ENCODE results near the gene AFF3. TPM values are rescaled to one million over a fixed set of nuclear protein-coding genes. Genes with fewer than 3 reads are reported as not detected.

The AFF3 gene
- total and polyA plus RNA-seq, 2 of the 8 experiments (the other 6 are each of a cell fraction or from before 2014, with no cell fraction given) = 0.27 to 3.0 TPM

- Histone ChIP-seq H3K4me3 (ENCODE audit: extremely low read depth in 1 of 4, insufficient read depth in 2 of 4, low read depth in 3 of 4, low read length in 4 of 4) (no peak overlapping the region), H3K4me1 (replicated peaks in 1 of 4; ENCODE audit: control insufficient read depth in 3 of 4, insufficient read depth in 4 of 4, low read length in 3 of 4) (no peaks in the 10 kb centered on the region), H3K4ac (replicated peaks; ENCODE audit: insufficient read length, low read depth, low read length) (no peak overlapping the region), H3K9ac (replicated peaks in 1 of 4; ENCODE audit: extremely low read depth in 1 of 4, low read depth in 3 of 4, low read length in 3 of 4) (no peak overlapping the region), H2BK20ac (ENCODE audit: low read length) (no peak overlapping the region), H2BK15ac (ENCODE audit: low read length) (no peak overlapping the region), H2AFZ (ENCODE audit: low read length) (no peak overlapping the region), H3K36me3 (ENCODE audit: control insufficient read depth in 2 of 4, insufficient read depth in 4 of 4, low read length in 3 of 4) (no peaks in the 10 kb centered on the region), H2AK5ac (ENCODE audit: low read depth, low read length) (no peak overlapping the region), H3K23ac (ENCODE audit: insufficient read length) (no peak overlapping the region), H3K9me3 (ENCODE audit: insufficient read depth in 2 of 2, low read depth in 1 of 2, low read length in 1 of 2) (no peaks in the 10 kb centered on the region), H2BK5ac (ENCODE audit: low read depth, low read length) (no peak overlapping the region), H4K91ac (replicated peaks; ENCODE audit: insufficient read length, low read length) (no peak overlapping the region), H3K18ac (ENCODE audit: extremely low read depth, low read length) (no peak overlapping the region), H4K20me1 (replicated peaks in 1 of 2; ENCODE audit: control insufficient read depth in 1 of 2, insufficient read depth in 2 of 2, low read length in 2 of 2) (no peaks in the 10 kb centered on the region), H4K8ac (ENCODE audit: extremely low read depth, insufficient read depth, low read length) (no peak overlapping the region), H3K4me2 (ENCODE audit: insufficient read depth in 1 of 2, low read depth in 2 of 2, low read length in 2 of 2) (no peak overlapping the region), H3K14ac (ENCODE audit: insufficient read length) (no peak overlapping the region), H3K27ac (ENCODE audit: low read depth, low read length) (no peak overlapping the region), H3K79me2 (ENCODE audit: control insufficient read depth in 1 of 2, insufficient read depth in 2 of 2, low read length in 2 of 2) (no peaks in the 10 kb centered on the region), H4K5ac (ENCODE audit: insufficient read length, low read depth, low read length) (no peak overlapping the region), H3K27me3 (replicated peaks in 1 of 4; ENCODE audit: control insufficient read depth in 3 of 4, extremely low read depth in 1 of 4, insufficient read depth in 3 of 4, low read length in 3 of 4) (peaks cover 0 to 2% (median 0%) of the 10 kb centered on the region in 4 experiments; a peak in 3 of 7 replicates), H3K79me1 (ENCODE audit: low read depth, low read length) (no peaks in the 10 kb centered on the region), H2BK12ac (ENCODE audit: low read depth, low read length) (no peak overlapping the region), H3K56ac (replicated peaks; ENCODE audit: insufficient read length, low read depth, low read length) (no peak overlapping the region), H3K23me2 (ENCODE audit: low read depth, low read length) (no peaks in the 10 kb centered on the region), H2BK120ac (replicated peaks; ENCODE audit: low read depth, low read length) (no peak overlapping the region)
- TF ChIP-seq GTF2F1 (IDR thresholded peaks at IDR 0.05; ENCODE audit: borderline replicate concordance, low read depth, low read length) (no peak), HDAC2 (IDR thresholded peaks at IDR 0.05; ENCODE audit: borderline replicate concordance in 1 of 2, low read depth in 2 of 2, low read length in 2 of 2) (no peak), TCF12 (IDR thresholded peaks at IDR 0.05; ENCODE audit: low read depth, low read length) (no peak)
- ChIA-PET CTCF (ENCODE audit: partially characterized antibody) (no interaction called here), POLR2A (ENCODE audit: partially characterized antibody) (no interaction called here)
- no peak for DNase-seq (ENCODE audit: low read depth in 1 of 2, low spot score in 2 of 2)
- FAIRE-seq = no peak
Measured at GRCh38 chr2:100077456-100077855, 64.9 kb downstream of the AFF3 start.
